ENCODE data around the gene ANGPTL2. TPM values are rescaled to one million over a fixed set of nuclear protein-coding genes. Genes with fewer than 3 reads are reported as not detected.

The ANGPTL2 gene
- total and polyA plus RNA-seq, 12 donors, result 3.0 to 32.6 (median 11.4) TPM

DNA sequence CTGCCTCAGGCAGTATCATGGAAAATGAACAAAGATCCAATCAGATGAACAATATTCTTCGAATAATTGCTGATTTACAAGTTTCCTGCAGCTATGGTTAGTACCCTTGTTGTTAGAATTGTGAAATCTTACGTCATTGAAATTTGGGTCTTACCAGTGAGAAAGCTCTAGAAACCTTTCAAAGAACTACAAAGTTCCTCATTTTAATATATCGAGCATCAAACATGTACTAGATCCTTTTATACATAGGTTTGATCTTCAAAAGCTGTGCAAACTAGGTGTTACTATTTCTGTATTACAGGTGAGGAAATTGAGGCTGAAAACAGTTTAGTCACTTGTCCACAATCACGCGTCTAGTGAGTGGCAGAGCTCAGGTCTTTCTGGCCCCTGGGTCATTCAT is 43.7 kb upstream of the ANGPTL2 start:
- WGBS, 4 donors, result 82 to 88% (median 87%) methylated on average over 5 of the region's 5 CpGs
- Histone ChIP-seq H3K27ac (no peak overlapping the region), H3K27me3 (no peaks in the 10 kb centered on the region), H3K4me1 (replicated peaks in 1 of 2) (peaks cover 0 to 10% of the 10 kb centered on the region in 2 donors), H3K4me3 (no peak overlapping the region), H3K36me3 (replicated peaks in 1 of 2) (no peaks in the 10 kb centered on the region), H3K9me3 (replicated peaks in 1 of 3) (no peaks in the 10 kb centered on the region)
- DNase-seq, result no peak
- intact Hi-C loops (cut with DNase I), result no loop called here
- TF ChIP-seq POLR2A (IDR thresholded peaks at IDR 0.05) (no peak), CTCF (IDR thresholded peaks at IDR 0.05) (no peak)

DNA sequence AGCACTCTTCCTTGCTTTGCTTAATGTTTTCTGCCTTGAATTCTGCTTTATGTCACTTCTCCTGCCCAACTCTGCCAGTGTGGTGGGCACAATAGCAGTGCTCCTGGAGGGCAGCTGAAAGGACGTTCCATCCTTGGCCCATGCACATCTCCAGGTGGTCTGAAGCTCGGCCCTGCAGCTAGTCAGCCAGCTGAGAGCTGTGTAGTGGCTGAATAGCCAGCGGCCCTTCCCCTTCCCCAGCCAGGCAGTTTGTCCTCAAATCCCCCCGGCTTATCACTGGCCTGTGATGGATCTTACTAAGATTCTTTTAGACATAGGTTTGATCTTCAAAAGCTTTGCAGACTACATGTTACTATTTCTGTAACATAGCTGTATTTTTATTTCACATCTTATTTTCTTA is 42.7 kb upstream of the ANGPTL2 start:
- 87 to 96% (median 93%) methylated on average over 4 of the region's 4 CpGs for WGBS, 4 donors
- no peak overlapping the region for H3K4me3 ChIP-seq
- TF ChIP-seq POLR2A (IDR thresholded peaks at IDR 0.05) (no peak), CTCF (IDR thresholded peaks at IDR 0.05) (no peak)
- H3K9me3 ChIP-seq (replicated peaks in 1 of 3), result no peaks in the 10 kb centered on the region
- H3K27me3 ChIP-seq, result no peaks in the 10 kb centered on the region
- no peak overlapping the region for H3K27ac ChIP-seq
- intact Hi-C loops (cut with DNase I), result no loop called here
- no peaks in the 10 kb centered on the region for H3K36me3 ChIP-seq (replicated peaks in 1 of 2)
- H3K4me1 ChIP-seq (replicated peaks in 1 of 2), result peaks cover 0 to 10% of the 10 kb centered on the region in 2 donors
- peak in 3 of 7 donors; percentile 9 to 38 (median 14) for DNase-seq

DNA sequence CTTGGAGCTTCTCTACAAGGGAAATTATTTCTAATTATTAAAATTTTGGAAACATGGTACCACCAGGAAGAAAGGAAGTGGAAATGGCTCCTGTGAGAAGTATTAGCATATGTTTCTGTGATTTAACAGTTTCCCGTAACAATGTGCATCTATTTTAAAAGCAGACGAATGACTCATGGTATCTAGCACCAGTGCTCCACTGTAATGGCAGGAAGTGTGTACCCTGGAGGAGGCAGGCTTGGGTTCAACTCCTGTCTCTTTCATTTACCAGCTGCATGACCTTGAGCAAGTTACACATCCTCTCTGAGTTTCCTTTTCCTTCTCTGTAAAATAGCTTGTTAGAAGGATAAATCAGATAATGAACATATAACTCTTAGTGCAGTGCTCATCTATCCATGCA is 41.0 kb upstream of the ANGPTL2 start:
- Histone ChIP-seq H3K4me3 (no peak overlapping the region), H3K27me3 (no peaks in the 10 kb centered on the region), H3K9me3 (replicated peaks in 1 of 3) (no peaks in the 10 kb centered on the region), H3K27ac (no peak overlapping the region), H3K4me1 (replicated peaks in 1 of 2) (peaks cover 5 to 21% of the 10 kb centered on the region in 2 donors), H3K36me3 (replicated peaks in 1 of 2) (no peaks in the 10 kb centered on the region)
- WGBS, 4 donors, result 12 to 27% (median 19%) methylated on average over 2 of the region's 2 CpGs
- TF ChIP-seq CTCF (IDR thresholded peaks at IDR 0.05), result no peak
- no peak for TF ChIP-seq POLR2A (IDR thresholded peaks at IDR 0.05)
- peak; percentile 14 to 71 (median 50) for DNase-seq
- intact Hi-C loops (cut with DNase I), result no loop called here

GRCh38 chr9:127162864-127163365 is 40.5 kb upstream of the ANGPTL2 start:
- 88 to 97% (median 92%) methylated on average over 4 of the region's 4 CpGs for WGBS, 4 donors
- Histone ChIP-seq H3K36me3 (replicated peaks in 1 of 2) (no peaks in the 10 kb centered on the region), H3K4me1 (replicated peaks in 1 of 2) (peaks cover 5 to 21% of the 10 kb centered on the region in 2 donors), H3K27ac (no peak overlapping the region), H3K9me3 (replicated peaks in 1 of 3) (no peaks in the 10 kb centered on the region), H3K4me3 (no peak overlapping the region), H3K27me3 (no peaks in the 10 kb centered on the region)
- no peak for TF ChIP-seq CTCF (IDR thresholded peaks at IDR 0.05)
- intact Hi-C loops (cut with DNase I), result no loop called here
- DNase-seq, result peak in 3 of 7 donors; percentile 5 to 40 (median 12)
